ENCODE data around the gene TRIM66. TPM values are rescaled to one million over a fixed set of nuclear protein-coding genes. Genes with fewer than 3 reads are reported as not detected.

The TRIM66 gene
- total and polyA plus RNA-seq, 9 of the 15 experiments (the other 6 are each of a cell fraction or from before 2014, with no cell fraction given): 1.1 to 7.3 (median 4.9) TPM

GRCh38 chr11:8586184-8586583 is 96.3 kb downstream of the TRIM66 start:
- Histone ChIP-seq H3K27me3 (ENCODE audit: control insufficient read depth in 2 of 2, insufficient read depth in 2 of 2, low read length in 2 of 2) (no peaks in the 10 kb centered on the region; a peak in 1 of 5 replicates), H4K20me1 (replicated peaks; ENCODE audit: control insufficient read depth, insufficient read depth, low read length) (no peaks in the 10 kb centered on the region), H2AFZ (ENCODE audit: low read depth, low read length) (no peak overlapping the region), H3K9me3 (replicated peaks; ENCODE audit: control insufficient read depth, insufficient read depth, low read depth, low read length) (no peaks in the 10 kb centered on the region), H3K36me3 (ENCODE audit: control insufficient read depth, insufficient read depth, low read length) (no peaks in the 10 kb centered on the region), H3K79me2 (ENCODE audit: control insufficient read depth, insufficient read depth, low read length) (no peaks in the 10 kb centered on the region), H3K9ac (ENCODE audit: insufficient read depth in 1 of 2, low read depth in 2 of 2, low read length in 2 of 2) (no peak overlapping the region), H3K9me1 (ENCODE audit: control insufficient read depth, insufficient read depth, low read length) (no peaks in the 10 kb centered on the region), H3K27ac (ENCODE audit: extremely low read depth, low read depth, low read length) (no peak overlapping the region), H3K4me2 (ENCODE audit: insufficient read depth, low read length) (no peak overlapping the region), H3K4me3 (no peak overlapping the region), H3K4me1 (replicated peaks in 1 of 2; ENCODE audit: control insufficient read depth in 2 of 2, insufficient read depth in 2 of 2, low read length in 2 of 2) (no peaks in the 10 kb centered on the region)
- ATAC-seq (no peak), DNase-seq (ENCODE audit: extremely low read depth in 1 of 4, low spot score in 3 of 4) (no peak), FAIRE-seq (no peak)
- POLR2A ChIA-PET: no interaction called here
- CTCF ChIA-PET (ENCODE audit: low intra/inter-chr PET ratio): no interaction called here
- in situ Hi-C loops (cut with MboI): no loop called here
- intact Hi-C loops (cut with micrococcal nuclease): no loop called here
- WGBS (ENCODE audit: insufficient coverage, low coverage, missing lambda C conversion rate): no CpG with 5 or more reads among the region's 1 CpG
- BruUV-seq (replicated peaks): no TSS peak
- TF ChIP-seq JUNB (CRISPR knock-in tag; conservative IDR thresholded peaks at IDR 0.05) (no peak), SRF (CRISPR knock-in tag; IDR thresholded peaks at IDR 0.05) (no peak), ESRRB (CRISPR knock-in tag; IDR thresholded peaks at IDR 0.05; ENCODE audit: borderline replicate concordance) (no peak), MAZ (CRISPR knock-in tag; conservative IDR thresholded peaks at IDR 0.05 in 1 of 2, IDR thresholded peaks at IDR 0.05 in 1 of 2) (no peak), DACH1 (IDR thresholded peaks at IDR 0.05; ENCODE audit: partially characterized antibody) (no peak), PCBP1 (IDR thresholded peaks at IDR 0.05; ENCODE audit: low read depth, low read length, poor library complexity, severe bottlenecking) (no peak), MYNN (IDR thresholded peaks at IDR 0.05) (no peak), MYNN (CRISPR knock-in tag; IDR thresholded peaks at IDR 0.05) (no peak), SMC3 (conservative IDR thresholded peaks at IDR 0.05; ENCODE audit: insufficient read depth, low read depth, low read length) (no peak), DPF2 (IDR thresholded peaks at IDR 0.05) (no peak)
- TF ChIP-seq, protein P1, sequence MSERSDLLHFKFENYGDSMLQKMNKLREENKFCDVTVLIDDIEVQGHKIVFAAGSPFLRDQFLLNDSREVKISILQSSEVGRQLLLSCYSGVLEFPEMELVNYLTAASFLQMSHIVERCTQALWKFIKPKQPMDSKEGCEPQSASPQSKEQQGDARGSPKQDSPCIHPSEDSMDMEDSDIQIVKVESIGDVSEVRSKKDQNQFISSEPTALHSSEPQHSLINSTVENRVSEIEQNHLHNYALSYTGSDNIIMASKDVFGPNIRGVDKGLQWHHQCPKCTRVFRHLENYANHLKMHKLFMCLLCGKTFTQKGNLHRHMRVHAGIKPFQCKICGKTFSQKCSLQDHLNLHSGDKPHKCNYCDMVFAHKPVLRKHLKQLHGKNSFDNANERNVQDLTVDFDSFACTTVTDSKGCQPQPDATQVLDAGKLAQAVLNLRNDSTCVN (CRISPR knock-in tag; IDR thresholded peaks at IDR 0.05): no peak
- TF ChIP-seq, protein P2, sequence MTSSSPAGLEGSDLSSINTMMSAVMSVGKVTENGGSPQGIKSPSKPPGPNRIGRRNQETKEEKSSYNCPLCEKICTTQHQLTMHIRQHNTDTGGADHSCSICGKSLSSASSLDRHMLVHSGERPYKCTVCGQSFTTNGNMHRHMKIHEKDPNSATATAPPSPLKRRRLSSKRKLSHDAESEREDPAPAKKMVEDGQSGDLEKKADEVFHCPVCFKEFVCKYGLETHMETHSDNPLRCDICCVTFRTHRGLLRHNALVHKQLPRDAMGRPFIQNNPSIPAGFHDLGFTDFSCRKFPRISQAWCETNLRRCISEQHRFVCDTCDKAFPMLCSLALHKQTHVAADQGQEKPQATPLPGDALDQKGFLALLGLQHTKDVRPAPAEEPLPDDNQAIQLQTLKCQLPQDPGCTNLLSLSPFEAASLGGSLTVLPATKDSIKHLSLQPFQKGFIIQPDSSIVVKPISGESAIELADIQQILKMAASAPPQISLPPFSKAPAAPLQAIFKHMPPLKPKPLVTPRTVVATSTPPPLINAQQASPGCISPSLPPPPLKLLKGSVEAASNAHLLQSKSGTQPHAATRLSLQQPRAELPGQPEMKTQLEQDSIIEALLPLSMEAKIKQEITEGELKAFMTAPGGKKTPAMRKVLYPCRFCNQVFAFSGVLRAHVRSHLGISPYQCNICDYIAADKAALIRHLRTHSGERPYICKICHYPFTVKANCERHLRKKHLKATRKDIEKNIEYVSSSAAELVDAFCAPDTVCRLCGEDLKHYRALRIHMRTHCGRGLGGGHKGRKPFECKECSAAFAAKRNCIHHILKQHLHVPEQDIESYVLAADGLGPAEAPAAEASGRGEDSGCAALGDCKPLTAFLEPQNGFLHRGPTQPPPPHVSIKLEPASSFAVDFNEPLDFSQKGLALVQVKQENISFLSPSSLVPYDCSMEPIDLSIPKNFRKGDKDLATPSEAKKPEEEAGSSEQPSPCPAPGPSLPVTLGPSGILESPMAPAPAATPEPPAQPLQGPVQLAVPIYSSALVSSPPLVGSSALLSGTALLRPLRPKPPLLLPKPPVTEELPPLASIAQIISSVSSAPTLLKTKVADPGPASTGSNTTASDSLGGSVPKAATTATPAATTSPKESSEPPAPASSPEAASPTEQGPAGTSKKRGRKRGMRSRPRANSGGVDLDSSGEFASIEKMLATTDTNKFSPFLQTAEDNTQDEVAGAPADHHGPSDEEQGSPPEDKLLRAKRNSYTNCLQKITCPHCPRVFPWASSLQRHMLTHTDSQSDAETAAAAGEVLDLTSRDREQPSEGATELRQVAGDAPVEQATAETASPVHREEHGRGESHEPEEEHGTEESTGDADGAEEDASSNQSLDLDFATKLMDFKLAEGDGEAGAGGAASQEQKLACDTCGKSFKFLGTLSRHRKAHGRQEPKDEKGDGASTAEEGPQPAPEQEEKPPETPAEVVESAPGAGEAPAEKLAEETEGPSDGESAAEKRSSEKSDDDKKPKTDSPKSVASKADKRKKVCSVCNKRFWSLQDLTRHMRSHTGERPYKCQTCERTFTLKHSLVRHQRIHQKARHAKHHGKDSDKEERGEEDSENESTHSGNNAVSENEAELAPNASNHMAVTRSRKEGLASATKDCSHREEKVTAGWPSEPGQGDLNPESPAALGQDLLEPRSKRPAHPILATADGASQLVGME (CRISPR knock-in tag; IDR thresholded peaks at IDR 0.05): no peak

Measured in K562 (cell line).